ENCODE measurements around the gene SPOCK2.
A peak's percentile ranks its signal among the peaks of the same experiment; 100 is the strongest.

The SPOCK2 gene

DNA sequence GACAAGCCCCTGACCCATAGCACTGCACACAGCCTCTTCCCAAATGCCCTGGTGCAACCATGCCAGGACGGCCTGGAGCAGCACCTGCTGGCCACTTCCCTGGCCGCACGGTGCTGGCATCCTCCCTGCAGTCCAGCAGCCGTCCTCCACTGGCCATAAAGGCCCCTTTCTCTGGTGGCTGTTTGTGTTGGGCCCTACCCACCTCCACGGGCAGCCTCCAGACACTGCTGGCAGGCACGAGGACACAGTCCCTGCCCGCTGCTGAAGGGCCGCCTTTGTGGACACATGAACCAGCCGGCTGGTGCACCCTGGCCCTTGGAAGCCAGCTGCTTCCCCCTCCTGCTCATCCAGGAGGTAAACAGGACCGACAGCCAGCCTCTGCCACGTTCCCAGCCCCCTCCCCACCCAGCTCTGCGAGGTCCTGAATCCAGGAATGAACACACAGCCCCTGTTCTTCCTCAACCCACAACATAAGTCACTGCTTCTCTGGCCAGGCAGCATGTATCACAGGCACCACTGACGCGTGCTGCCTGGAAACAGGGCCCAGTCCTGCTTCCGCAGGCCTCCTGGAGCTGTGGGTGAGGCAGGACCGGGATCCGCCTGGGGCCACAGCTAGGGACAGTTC, 43.8 kb downstream of the SPOCK2 start:
- POLR2A ChIA-PET (ENCODE audit: low non-redundant PET), result no interaction called here
- TF ChIP-seq, protein P1, sequence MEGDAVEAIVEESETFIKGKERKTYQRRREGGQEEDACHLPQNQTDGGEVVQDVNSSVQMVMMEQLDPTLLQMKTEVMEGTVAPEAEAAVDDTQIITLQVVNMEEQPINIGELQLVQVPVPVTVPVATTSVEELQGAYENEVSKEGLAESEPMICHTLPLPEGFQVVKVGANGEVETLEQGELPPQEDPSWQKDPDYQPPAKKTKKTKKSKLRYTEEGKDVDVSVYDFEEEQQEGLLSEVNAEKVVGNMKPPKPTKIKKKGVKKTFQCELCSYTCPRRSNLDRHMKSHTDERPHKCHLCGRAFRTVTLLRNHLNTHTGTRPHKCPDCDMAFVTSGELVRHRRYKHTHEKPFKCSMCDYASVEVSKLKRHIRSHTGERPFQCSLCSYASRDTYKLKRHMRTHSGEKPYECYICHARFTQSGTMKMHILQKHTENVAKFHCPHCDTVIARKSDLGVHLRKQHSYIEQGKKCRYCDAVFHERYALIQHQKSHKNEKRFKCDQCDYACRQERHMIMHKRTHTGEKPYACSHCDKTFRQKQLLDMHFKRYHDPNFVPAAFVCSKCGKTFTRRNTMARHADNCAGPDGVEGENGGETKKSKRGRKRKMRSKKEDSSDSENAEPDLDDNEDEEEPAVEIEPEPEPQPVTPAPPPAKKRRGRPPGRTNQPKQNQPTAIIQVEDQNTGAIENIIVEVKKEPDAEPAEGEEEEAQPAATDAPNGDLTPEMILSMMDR (conservative IDR thresholded peaks at IDR 0.05; ENCODE audit: low read depth), result no peak; the same call in 1 of the 2 replicates
- peak; percentile 52 for DNase-seq (ENCODE audit: low spot score)
- CTCF ChIA-PET, result interaction anchor here (0.5 to 1.6 kb wide), 6 partner anchors 74 to 148 kb away, joined by 3 to 12 read pairs (median 4); no protein-coding TSS in a partner anchor
- H3K27ac ChIP-seq, result peak overlapping the region; percentile 85

- H3K27ac ChIP-seq, result peak overlapping the region; percentile 85; the same call in 1 of the 2 replicates
- TF ChIP-seq, protein P1 (conservative IDR thresholded peaks at IDR 0.05; ENCODE audit: low read depth), result no peak
- POLR2A ChIA-PET (ENCODE audit: low non-redundant PET), result no interaction called here
- CTCF ChIA-PET, result interaction anchor here (0.8 kb wide), 1 partner anchor 147 kb away, joined by 6 read pairs; no protein-coding TSS in a partner anchor
- DNase-seq (ENCODE audit: low spot score), result no peak
These were observed 45.1 kb downstream of the SPOCK2 start for GRCh38 chr10:72043016-72043834.

GRCh38 chr10:72041491-72041890, 46.9 kb downstream of the SPOCK2 start:
- TF ChIP-seq, protein P1 (conservative IDR thresholded peaks at IDR 0.05; ENCODE audit: low read depth), result no peak
- DNase-seq (ENCODE audit: low spot score), result no peak
- peak overlapping the region; percentile 11 for H3K27ac ChIP-seq
- CTCF ChIA-PET, result interaction anchor here (0.6 kb wide), 2 partner anchors 13 to 145 kb away, joined by 3 to 4 read pairs; no protein-coding TSS in a partner anchor
- POLR2A ChIA-PET (ENCODE audit: low non-redundant PET), result no interaction called here

- H3K27ac ChIP-seq, result no peak overlapping the region
- CTCF ChIA-PET, result interaction anchor here (0.6 kb wide), 3 partner anchors 57 to 1113 kb away, joined by 3 to 6 read pairs (median 4); no protein-coding TSS in a partner anchor
- no peak for DNase-seq (ENCODE audit: low spot score)
- POLR2A ChIA-PET (ENCODE audit: low non-redundant PET), result no interaction called here
- TF ChIP-seq, protein P1 (conservative IDR thresholded peaks at IDR 0.05; ENCODE audit: low read depth), result no peak
These were observed 49.0 kb downstream of the SPOCK2 start for GRCh38 chr10:72039377-72039776.

GRCh38 chr10:72038458-72039001, 49.8 kb downstream of the SPOCK2 start:
- DNase-seq (ENCODE audit: low spot score), result no peak
- POLR2A ChIA-PET (ENCODE audit: low non-redundant PET), result interaction anchor here (0.5 kb wide), 1 partner anchor 129 kb away, joined by 3 read pairs; no protein-coding TSS in a partner anchor
- H3K27ac ChIP-seq, result no peak overlapping the region
- CTCF ChIA-PET, result interaction anchor here (0.6 to 1.1 kb wide), 2 partner anchors 142 to 159 kb away, joined by 3 read pairs; no protein-coding TSS in a partner anchor
- TF ChIP-seq, protein P1 (conservative IDR thresholded peaks at IDR 0.05; ENCODE audit: low read depth), result no peak

DNA sequence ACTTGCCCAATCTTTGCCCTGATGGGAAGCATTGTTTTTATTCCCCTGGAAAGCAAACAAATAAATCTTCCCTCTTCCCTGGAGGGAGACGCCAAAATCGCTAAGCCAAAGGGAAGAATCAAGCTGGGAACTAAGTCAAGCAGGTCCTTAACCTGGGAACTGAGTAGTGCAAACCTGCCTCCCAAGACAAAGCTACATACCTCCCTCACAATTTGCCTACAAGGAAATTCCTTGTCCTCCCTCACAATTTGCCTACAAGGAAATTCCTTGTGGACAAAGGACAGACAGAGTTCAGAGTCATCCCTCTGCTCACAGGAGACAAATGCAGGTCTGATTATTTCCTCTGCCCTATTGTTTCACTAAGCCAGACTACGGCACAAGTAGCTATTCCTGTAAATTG, 50.5 kb downstream of the SPOCK2 start:
- POLR2A ChIA-PET (ENCODE audit: low non-redundant PET), result no interaction called here
- CTCF ChIA-PET, result interaction anchor here (1.1 kb wide), 1 partner anchor 142 kb away, joined by 3 read pairs; no protein-coding TSS in a partner anchor
- no peak overlapping the region for H3K27ac ChIP-seq
- TF ChIP-seq, protein P1 (conservative IDR thresholded peaks at IDR 0.05; ENCODE audit: low read depth), result no peak
- no peak for DNase-seq (ENCODE audit: low spot score)

All from RWPE1 (cell line).